Suppressor macrophage treated with lipopolysaccharide for 4 hours (primary cell): ENCODE results near the gene CBARP.

Experiments used
- DNase-seq: peaks from one replicate; pipeline ENCODE4 v3.0.0-alpha.2; 2020

Gene CBARP

GRCh38 chr19:1237754-1238368 is at the start of gene CBARP:
CBARP (minus strand) TSS chr19:1238005; CDS start chr19:1236100, 1,905 bp downstream.
- peak; percentile 51 for DNase-seq

- DNase-seq: no peak
These were observed 48.9 kb upstream of the CBARP start for GRCh38 chr19:1286487-1287353.

- no peak for DNase-seq
These were observed 48.0 kb upstream of the CBARP start, which contains the start of gene EFNA2 for GRCh38 chr19:1285737-1286360. EFNA2 (plus strand) TSS chr19:1285873; CDS start chr19:1286169, 296 bp downstream.

GRCh38 chr19:1284979-1285736 is 47.4 kb upstream of the CBARP start:
- no peak for DNase-seq

GRCh38 chr19:1284293-1284978 is 46.6 kb upstream of the CBARP start:
- DNase-seq: no peak

GRCh38 chr19:1283917-1284292 is 46.1 kb upstream of the CBARP start:
- DNase-seq: no peak

- DNase-seq: no peak
These were observed 45.6 kb upstream of the CBARP start for GRCh38 chr19:1283207-1283916.

GRCh38 chr19:1282588-1283206 is 44.9 kb upstream of the CBARP start:
- DNase-seq: no peak

- no peak for DNase-seq
These were observed 43.9 kb upstream of the CBARP start for GRCh38 chr19:1281569-1282287.

- DNase-seq: no peak
These were observed 43.1 kb upstream of the CBARP start for GRCh38 chr19:1280636-1281568.

GRCh38 chr19:1279782-1280341 is 42.1 kb upstream of the CBARP start:
- peak; percentile 86 for DNase-seq

- no peak for DNase-seq
These were observed 41.2 kb upstream of the CBARP start for GRCh38 chr19:1278713-1279660.

GRCh38 chr19:1278074-1278473 is 40.3 kb upstream of the CBARP start:
- no peak for DNase-seq

- no peak for DNase-seq
These were observed 39.3 kb upstream of the CBARP start for GRCh38 chr19:1277061-1277460.

GRCh38 chr19:1276628-1277022 is 38.8 kb upstream of the CBARP start:
- no peak for DNase-seq

- DNase-seq: no peak
These were observed 38.3 kb upstream of the CBARP start for GRCh38 chr19:1275976-1276627.

- DNase-seq: peak; percentile 98
These were observed 37.6 kb upstream of the CBARP start, which contains the start of gene FAM174C for GRCh38 chr19:1275260-1275975. FAM174C (plus strand) TSS chr19:1275530; CDS start chr19:1275550, 20 bp downstream.
